GM10847 (cell line): ENCODE measurements around the gene RARG.

Experiments used
- POLR2A ChIP-seq: IDR thresholded peaks from 2 replicates; pipeline ENCODE4 v1.6.1; 2011; ENCODE audit not compliant: insufficient read length; ENCODE audit errors: extremely low read depth

RARG gene

DNA sequence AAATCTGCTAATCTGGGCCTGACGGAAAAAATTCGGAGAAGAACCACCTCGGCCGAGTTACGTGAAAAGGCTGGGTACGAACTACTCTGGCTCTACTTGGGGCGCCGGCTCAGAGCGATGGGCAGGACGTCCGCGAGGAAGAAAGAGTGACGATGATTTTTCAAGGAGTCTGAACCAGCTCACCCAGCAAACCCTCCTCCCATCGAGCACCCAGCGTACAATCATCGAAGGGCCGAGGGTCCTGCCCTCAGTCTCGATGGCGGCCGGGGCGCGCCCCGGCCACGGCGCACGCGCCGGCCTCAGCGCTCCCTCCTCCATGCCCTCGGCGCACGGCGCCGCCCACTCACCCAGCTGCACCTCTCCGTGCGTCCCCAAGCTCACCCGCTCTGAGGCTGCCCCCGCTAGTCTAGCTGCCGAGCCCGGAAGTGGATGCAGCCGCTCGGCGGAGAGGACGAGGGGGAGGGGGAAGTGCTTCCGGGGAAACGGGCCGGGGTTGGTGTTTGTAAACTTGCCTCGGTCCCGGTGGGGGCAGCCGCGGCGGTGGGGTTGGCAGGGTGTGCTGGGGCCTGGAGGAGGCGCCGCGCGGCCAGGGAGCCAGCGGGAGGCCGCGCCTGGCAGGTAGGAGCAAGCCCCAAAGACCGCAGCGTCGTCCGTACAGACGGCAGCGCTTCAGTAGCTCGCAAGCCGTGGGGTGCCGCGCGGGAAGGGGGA is 51.6 kb downstream of the RARG start, which contains the start of the genes CSAD and ZNF740:
Gene CSAD, minus strand, starts transcription at position 706 of the 711 bp plus-strand sequence. CDS start 7,455 bp downstream, outside the sequence.
Gene ZNF740, plus strand, starts transcription at position 503 of the 711 bp plus-strand sequence. CDS start 1,262 bp downstream, outside the sequence.
- peak; percentile 65 for TF ChIP-seq POLR2A

GRCh38 chr12:53179687-53180219 is 52.3 kb downstream of the RARG start:
- TF ChIP-seq POLR2A = no peak

DNA sequence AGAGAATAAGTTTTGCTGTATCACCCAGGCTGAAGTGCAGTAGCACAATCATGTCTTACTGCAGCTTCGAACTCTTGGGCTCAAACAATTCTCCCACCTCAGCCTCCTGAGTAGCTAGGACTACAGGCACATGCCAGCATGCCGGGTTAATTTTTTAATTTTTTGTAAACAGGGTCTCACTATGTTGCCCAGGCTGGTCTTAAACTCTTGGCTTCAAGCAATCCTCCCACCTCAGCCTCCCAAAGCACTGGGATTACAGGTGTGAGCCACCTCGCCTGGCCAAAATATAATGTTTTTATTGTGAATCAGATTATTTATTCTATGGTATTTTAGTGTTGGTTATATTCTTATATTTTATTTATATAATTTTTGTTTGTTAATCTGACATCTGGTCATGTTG is 55.3 kb downstream of the RARG start:
- TF ChIP-seq POLR2A = no peak

- TF ChIP-seq POLR2A = no peak
These were observed 57.0 kb downstream of the RARG start for GRCh38 chr12:53174881-53175491.

DNA sequence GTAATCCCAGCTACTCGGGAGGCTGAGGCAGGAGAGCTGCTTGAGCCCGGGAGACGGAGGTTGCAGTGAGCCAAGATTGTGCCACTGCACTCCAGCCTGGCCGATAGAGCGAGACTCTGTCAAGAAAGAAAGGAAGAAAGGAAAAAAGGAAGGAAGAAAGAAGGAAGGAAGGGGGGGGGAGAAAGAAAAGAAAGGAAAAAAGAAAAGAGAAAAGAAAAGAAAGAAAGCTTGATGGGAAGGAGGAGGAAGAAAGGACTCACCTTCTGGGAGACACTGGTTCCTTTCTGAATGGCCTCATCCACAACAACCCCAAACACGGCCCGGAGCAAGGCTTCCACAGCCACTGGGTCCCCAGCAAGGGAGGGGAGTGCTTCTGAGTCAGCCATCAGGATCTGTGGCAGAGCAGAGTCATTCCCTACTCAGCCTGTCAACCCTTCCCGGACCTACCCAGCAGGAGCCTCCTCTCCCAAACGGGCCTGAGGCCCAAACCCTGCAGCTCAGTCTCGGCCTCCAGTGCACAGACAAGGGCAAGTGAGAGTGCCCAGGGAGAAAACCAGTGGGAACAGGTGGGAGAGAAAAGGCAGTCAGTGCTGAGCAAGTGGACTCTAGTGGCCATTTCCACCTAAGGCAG is 58.8 kb downstream of the RARG start:
- no peak for TF ChIP-seq POLR2A

DNA sequence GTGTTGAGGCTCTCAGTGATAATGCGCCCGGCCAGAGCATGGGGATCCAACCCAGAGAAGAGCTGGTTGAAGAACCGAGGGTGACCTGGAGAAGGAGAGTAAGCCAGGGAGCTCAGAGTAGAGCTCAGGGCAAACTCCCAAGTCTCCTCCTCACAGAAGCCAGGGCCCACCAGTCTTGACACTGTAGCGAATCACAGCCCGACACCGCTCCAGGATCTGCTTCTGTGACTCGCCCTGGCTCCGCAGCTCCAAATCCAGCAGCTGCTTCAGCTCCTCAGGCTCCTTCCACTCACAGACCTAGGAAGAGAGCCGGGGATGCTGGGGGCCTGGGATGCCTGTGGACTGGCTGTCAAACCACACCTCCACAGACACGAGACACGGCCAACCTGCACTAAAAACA is 59.7 kb downstream of the RARG start:
- no peak for TF ChIP-seq POLR2A

DNA sequence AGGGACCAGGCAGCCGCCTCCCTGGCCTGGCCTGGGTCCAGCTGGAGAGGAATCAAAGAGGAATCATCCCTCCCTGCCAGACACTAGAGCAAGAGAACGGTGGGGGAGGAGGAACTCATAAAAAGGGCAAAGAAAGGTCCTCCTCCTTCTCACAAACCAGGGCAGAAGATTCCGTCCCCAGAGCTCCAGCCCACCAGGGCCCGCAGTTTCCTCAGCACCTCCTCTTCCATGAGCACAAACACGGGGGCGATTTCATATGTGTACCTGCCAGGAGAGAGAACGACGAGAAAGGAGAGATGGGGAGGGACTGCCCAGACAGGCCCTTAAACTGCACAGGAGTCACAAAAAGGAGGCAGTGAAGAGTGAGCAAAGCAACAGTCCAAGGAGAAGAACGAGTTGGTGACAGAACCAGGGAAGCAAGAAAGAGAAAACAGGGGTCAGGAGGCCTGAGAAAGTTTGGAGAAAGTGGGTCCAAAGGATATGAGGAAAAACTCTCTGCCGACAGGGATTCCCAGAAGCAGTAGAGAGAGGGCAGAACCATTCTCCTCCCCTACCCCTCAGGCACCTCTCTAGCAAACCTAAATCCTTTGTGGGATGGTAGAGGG is 60.2 kb downstream of the RARG start:
- no peak for TF ChIP-seq POLR2A

- TF ChIP-seq POLR2A = no peak
These were observed 60.9 kb downstream of the RARG start for GRCh38 chr12:53170876-53171724.

- TF ChIP-seq POLR2A = no peak
These were observed 61.8 kb downstream of the RARG start for GRCh38 chr12:53170215-53170614.

- TF ChIP-seq POLR2A = no peak
These were observed 62.4 kb downstream of the RARG start for GRCh38 chr12:53169644-53170043.

- no peak for TF ChIP-seq POLR2A
These were observed 65.2 kb downstream of the RARG start for GRCh38 chr12:53166837-53167236.

- no peak for TF ChIP-seq POLR2A
These were observed 70.7 kb downstream of the RARG start for GRCh38 chr12:53161119-53161911.

DNA sequence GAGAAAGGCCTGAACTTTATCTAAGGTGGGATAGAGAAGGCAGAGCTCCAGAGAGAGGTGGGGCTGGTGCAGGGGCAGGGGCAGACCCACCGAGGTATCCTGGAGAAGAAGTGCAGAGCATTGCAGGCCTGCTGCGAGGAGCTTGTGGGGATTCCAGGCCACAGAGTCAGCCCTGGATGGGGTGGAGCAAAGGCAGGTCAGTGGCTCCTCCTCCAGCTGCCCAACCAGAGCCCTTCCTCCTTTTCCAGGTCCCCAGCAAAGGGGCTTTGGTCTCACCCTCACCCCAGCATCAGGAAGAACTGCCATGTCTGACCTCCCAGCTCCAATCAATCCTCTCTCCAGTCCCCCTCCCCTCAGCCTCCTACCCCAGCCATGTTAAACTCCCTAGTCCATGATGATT is 71.3 kb downstream of the RARG start:
- TF ChIP-seq POLR2A = no peak
